ENCODE results near the gene TRIP12.
"Not testable (repeated sequence)": the region's sequence is repeated elsewhere in the genome, so short reads cannot be mapped to it uniquely, and the experiment has no call there.

The TRIP12 gene

GRCh38 chr2:229768235-229768634 is 153.6 kb downstream of the TRIP12 start:
- no peak for DNase-seq (ENCODE audit: low spot score)

- DNase-seq (ENCODE audit: low spot score): no peak
Measured at GRCh38 chr2:229765721-229766120, 156.1 kb downstream of the TRIP12 start.

- DNase-seq (ENCODE audit: low spot score): no peak
Measured at GRCh38 chr2:229761663-229762062, 160.1 kb downstream of the TRIP12 start.

- not testable (repeated sequence) for DNase-seq (ENCODE audit: low spot score)
Measured at GRCh38 chr2:229757462-229757861, 164.3 kb downstream of the TRIP12 start.

- DNase-seq (ENCODE audit: low spot score): no peak
Measured at GRCh38 chr2:229752970-229753729, 168.7 kb downstream of the TRIP12 start.

- no peak for DNase-seq (ENCODE audit: low spot score)
Measured at GRCh38 chr2:229749779-229750178, 172.0 kb downstream of the TRIP12 start.

GRCh38 chr2:229748950-229749349 is 172.9 kb downstream of the TRIP12 start:
- peak; percentile 9 for DNase-seq (ENCODE audit: low spot score)

GRCh38 chr2:229742691-229743090 is 179.1 kb downstream of the TRIP12 start:
- DNase-seq (ENCODE audit: low spot score): not testable (repeated sequence)

- no peak for DNase-seq (ENCODE audit: low spot score)
Measured at GRCh38 chr2:229740279-229740678, 181.5 kb downstream of the TRIP12 start.

GRCh38 chr2:229738024-229738625 is 183.7 kb downstream of the TRIP12 start:
- no peak for DNase-seq (ENCODE audit: low spot score)

GRCh38 chr2:229734410-229734809 is 187.4 kb downstream of the TRIP12 start:
- DNase-seq (ENCODE audit: low spot score): no peak

GRCh38 chr2:229733611-229734245 is 188.1 kb downstream of the TRIP12 start:
- no peak for DNase-seq (ENCODE audit: low spot score)

- DNase-seq (ENCODE audit: low spot score): no peak
Measured at GRCh38 chr2:229732897-229733296, 188.9 kb downstream of the TRIP12 start.

GRCh38 chr2:229731916-229732315 is 189.9 kb downstream of the TRIP12 start:
- no peak for DNase-seq (ENCODE audit: low spot score)

- no peak for DNase-seq (ENCODE audit: low spot score)
Measured at GRCh38 chr2:229731363-229731762, 190.4 kb downstream of the TRIP12 start.

- no peak for DNase-seq (ENCODE audit: low spot score)
Measured at GRCh38 chr2:229728370-229728769, 193.4 kb downstream of the TRIP12 start.

GRCh38 chr2:229726643-229727042 is 195.2 kb downstream of the TRIP12 start:
- no peak for DNase-seq (ENCODE audit: low spot score)

- DNase-seq (ENCODE audit: low spot score): no peak
Measured at GRCh38 chr2:229725716-229726574, 195.9 kb downstream of the TRIP12 start.

- not testable (repeated sequence) for DNase-seq (ENCODE audit: low spot score)
Measured at GRCh38 chr2:229723192-229723591, 198.6 kb downstream of the TRIP12 start.

- no peak for DNase-seq (ENCODE audit: low spot score)
Measured at GRCh38 chr2:229719926-229720647, 201.7 kb downstream of the TRIP12 start.

- no peak for DNase-seq (ENCODE audit: low spot score)
Measured at GRCh38 chr2:229718057-229718456, 203.8 kb downstream of the TRIP12 start.
